Activated CD4-positive, alpha-beta T cell treated with anti-CD3 and anti-CD28 coated beads, Interleukin-2, amount 50 U/mL, for 16 hours (primary cell): Measurements from ENCODE around the gene PITPNM3.

Experiments used
- DNase-seq: peaks from one replicate; pipeline ENCODE4 v3.0.0-alpha.2; 2020

Gene PITPNM3

GRCh38 chr17:6435968-6436367 lies 120.4 kb downstream of the PITPNM3 start:
- peak; percentile 63 for DNase-seq

GRCh38 chr17:6435051-6435450 lies 121.3 kb downstream of the PITPNM3 start, which contains the start of gene AIPL1:
Gene AIPL1 (minus strand): TSS chr17:6435121. CDS start chr17:6435104, 17 bp downstream.
- DNase-seq, result no peak

GRCh38 chr17:6430769-6431168 lies 125.6 kb downstream of the PITPNM3 start:
- no peak for DNase-seq

GRCh38 chr17:6429266-6429665 lies 127.1 kb downstream of the PITPNM3 start:
- DNase-seq, result no peak

- no peak for DNase-seq
Observed at GRCh38 chr17:6428207-6428965, 128.0 kb downstream of the PITPNM3 start.

- peak; percentile 76 for DNase-seq
Observed at GRCh38 chr17:6427279-6427781, 129.0 kb downstream of the PITPNM3 start.

- no peak for DNase-seq
Observed at GRCh38 chr17:6426356-6427101, 129.8 kb downstream of the PITPNM3 start.

- no peak for DNase-seq
Observed at GRCh38 chr17:6425407-6425806, 130.9 kb downstream of the PITPNM3 start.

- DNase-seq, result no peak
Observed at GRCh38 chr17:6423931-6424330, 132.4 kb downstream of the PITPNM3 start.

GRCh38 chr17:6422654-6423241 lies 133.6 kb downstream of the PITPNM3 start:
- no peak for DNase-seq

- DNase-seq, result peak; percentile 73
Observed at GRCh38 chr17:6421700-6422604, 134.4 kb downstream of the PITPNM3 start.

- DNase-seq, result peak; percentile 21
Observed at GRCh38 chr17:6420173-6420641, 136.1 kb downstream of the PITPNM3 start.

GRCh38 chr17:6415616-6416015 lies 140.7 kb downstream of the PITPNM3 start:
- no peak for DNase-seq

- peak; percentile 46 for DNase-seq
Observed at GRCh38 chr17:6413065-6413464, 143.3 kb downstream of the PITPNM3 start.

- no peak for DNase-seq
Observed at GRCh38 chr17:6408735-6409134, 147.6 kb downstream of the PITPNM3 start.

- no peak for DNase-seq
Observed at GRCh38 chr17:6408276-6408675, 148.1 kb downstream of the PITPNM3 start.

GRCh38 chr17:6402258-6402657 lies 154.1 kb downstream of the PITPNM3 start:
- no peak for DNase-seq
